GM11168 (cell line): ENCODE data around the gene DDX54.

Experiments
- in situ Hi-C: fragments of 300-500 bp; cut with MboI; formaldehyde crosslinking; loops from one replicate; pipeline ENCODE4 v1.12.0; 2022; ENCODE audit warnings: low sequenced_read_pairs; ENCODE audit not compliant: unreplicated experiment

Gene DDX54

DNA sequence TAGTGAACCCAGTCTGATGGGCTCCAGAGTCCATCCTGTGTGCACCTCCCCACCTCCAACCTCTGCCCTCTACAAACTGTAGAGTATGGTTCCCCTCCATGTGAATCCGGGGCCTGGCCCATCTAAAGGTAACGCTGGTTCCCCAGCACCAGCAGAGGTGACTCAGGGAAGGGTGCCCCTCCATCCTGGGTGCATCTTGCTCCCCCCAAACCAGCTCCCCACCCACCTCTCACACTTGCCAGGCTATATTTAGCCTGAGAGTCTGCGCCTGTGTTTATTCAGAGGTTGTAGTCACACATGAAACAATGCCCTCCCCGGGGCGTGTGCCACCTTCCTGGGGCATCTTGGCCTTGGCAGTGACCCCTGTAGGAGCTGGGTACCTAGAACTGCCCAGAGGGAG, 75.9 kb downstream of the DDX54 start:
- in situ Hi-C loops, result no loop called here

DNA sequence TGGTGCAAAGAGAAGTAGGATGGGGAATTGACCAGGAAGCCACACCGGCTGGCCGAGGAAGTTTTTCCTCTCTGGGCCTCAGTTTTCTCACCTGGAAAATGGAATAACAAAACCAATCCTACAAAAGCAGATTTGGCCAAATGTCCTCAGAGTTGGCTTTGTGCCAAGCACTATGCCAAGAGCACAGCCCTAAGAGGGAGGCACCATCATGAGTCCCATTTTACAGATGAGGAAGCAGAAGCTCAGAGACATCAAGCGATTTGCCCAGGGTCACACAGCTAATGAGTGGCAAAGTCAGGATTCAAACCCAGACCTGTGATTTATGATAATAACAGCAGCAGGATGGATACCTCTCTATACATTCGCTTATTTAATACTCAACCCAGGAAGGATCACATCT, 77.0 kb downstream of the DDX54 start:
- in situ Hi-C loops, result no loop called here
